HG03460 (cell line): ENCODE results near the gene TSHZ2.
"Not testable (repeated sequence)": the region's sequence is repeated elsewhere in the genome, so short reads cannot be mapped to it uniquely, and the experiment has no call there.

Source experiments
- ATAC-seq: cut with Tn5 transposase; IDR thresholded peaks from one replicate; pipeline ENCODE4 v1.9.1; 2021; ENCODE audit not compliant: unreplicated experiment

Gene TSHZ2

DNA sequence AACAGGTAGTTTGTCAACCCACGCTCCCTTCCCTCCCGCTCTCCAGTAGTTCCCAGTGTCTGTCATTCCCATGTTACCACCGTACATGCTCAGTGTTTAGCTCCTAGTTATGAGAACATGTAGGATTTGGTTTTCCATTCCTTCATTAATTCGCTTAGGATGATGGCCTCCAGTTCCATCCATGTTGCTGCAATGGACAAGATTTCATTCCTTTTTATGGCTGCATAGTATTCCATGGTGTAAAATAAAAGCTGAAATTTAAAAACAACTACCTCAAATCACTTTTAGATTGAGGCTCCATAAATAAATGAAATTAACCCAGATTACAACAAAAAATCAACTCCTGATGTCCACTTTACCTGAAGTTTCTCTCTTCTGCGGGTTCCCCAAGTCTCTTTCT lies 430.9 kb downstream of the TSHZ2 start:
- no peak for ATAC-seq

DNA sequence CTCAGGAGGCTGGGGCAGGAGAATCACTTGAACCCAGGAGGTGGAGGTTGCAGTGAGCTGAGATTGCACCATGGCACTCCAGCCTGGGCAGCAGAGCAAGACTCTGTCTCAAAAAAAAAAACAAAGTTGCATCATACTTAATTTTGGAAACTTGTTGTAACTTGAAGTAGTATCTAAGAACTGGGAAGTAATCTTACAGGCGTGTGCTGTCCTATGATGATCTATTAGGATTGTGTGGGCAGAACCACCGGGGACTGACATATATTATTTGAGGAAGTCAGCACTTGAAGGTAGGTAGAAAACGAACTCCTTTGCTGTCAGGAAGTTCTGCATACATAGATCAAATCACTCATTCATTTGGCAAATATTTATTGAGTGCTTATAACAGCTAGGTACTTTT lies 433.0 kb downstream of the TSHZ2 start:
- ATAC-seq = no peak

DNA sequence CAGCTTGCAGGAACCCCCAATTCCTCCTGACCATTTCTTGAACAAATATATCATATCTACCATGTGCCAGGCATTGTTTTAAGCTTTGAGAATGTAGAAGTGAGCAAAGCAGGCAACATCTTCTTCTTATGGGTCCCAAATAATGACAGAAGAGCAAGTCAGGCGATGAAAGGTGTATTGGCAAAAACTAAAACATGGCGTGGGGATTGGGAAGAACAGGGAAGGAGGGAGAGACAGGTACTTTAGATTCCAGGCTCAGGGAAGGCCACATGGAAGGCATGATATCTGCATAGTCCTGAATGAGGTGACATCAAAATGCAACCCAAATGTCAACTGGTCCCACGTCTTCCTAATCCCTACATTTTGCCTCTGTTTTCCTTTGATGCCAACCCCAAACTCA lies 434.4 kb downstream of the TSHZ2 start:
- no peak for ATAC-seq

DNA sequence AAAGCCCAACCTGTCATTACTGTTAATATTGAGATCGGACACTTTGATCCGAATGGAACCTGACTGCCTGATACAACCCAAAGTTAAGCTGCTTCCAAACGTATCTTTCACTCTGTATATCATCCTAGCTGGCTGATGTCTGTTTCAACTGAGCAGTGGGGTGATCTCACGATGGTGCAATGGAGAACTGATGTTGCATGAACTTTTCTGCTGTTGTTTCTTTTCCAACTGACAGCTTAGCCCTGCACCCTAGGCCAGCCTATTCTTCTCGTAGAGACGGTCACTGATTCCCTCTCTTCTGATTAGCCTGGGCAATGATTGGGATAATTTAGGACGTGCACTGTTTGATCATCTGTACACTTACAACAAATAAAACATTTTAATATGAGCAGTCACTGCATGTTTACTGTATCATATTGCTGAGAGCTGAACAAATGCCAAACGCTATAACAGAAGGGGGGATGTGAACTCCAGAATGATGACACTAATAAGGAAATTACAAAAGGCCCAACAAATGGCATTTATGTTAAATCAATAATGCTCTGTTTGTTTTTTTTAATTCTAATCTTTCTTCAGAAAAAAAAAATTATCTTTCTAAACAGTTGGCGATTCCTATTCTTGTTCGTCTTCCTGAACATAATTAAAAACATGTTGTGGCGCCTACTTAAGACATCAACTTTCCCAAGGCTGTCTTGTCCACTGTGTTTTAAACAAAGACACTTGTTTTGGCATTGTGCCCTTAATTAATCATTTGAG lies 436.7 kb downstream of the TSHZ2 start:
- ATAC-seq = no peak

DNA sequence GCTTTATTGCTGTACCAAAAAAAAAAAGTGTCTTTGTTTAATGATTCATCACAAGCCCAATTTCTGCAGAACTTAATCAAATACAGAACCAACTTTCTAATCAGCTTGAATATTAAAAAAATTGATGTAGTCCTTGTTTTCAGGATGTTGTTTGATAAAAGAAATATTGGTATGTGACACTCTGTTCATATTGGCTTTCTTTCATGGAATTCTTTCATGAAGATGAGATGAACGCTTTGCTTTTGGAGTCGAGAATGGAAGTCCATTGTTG lies 437.2 kb downstream of the TSHZ2 start:
- no peak for ATAC-seq

DNA sequence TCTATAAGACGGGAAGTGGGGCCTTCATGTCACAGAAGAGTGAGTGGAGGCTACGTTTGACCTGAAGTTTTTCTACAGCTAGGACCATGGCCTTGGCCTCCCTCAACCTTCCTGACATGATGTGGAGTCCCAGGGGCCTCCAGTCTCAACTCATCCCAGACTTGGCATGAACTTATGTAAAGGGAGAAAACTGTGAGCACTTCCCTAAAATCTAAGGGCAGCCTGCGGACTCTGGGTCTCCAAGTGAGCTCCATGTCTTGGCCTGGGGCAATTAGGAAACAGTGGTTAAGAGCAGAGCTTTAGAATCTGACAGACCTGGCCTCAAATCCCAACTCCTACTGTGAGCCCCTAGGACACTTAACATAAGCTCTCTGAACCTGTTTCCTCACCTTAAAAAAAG lies 439.0 kb downstream of the TSHZ2 start:
- ATAC-seq = no peak

DNA sequence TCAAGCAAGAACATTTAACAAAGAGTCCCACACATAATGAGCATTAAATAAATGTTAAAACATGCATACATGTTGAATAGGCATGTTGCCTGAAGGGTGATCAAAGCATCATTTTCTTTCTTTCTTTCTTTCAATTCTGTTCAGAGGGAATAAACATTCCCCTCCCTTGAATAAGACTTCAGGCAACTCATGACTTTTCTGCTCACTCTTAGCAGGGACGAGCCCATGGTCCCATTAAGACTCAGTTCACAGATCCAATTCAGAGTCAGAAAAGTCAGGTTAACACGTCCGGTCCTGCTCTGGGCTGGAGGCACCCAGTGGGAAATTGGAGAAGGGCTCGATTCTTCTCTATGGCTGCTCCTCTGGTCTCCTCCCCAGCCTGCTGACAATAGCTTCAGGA lies 439.7 kb downstream of the TSHZ2 start:
- ATAC-seq = no peak

DNA sequence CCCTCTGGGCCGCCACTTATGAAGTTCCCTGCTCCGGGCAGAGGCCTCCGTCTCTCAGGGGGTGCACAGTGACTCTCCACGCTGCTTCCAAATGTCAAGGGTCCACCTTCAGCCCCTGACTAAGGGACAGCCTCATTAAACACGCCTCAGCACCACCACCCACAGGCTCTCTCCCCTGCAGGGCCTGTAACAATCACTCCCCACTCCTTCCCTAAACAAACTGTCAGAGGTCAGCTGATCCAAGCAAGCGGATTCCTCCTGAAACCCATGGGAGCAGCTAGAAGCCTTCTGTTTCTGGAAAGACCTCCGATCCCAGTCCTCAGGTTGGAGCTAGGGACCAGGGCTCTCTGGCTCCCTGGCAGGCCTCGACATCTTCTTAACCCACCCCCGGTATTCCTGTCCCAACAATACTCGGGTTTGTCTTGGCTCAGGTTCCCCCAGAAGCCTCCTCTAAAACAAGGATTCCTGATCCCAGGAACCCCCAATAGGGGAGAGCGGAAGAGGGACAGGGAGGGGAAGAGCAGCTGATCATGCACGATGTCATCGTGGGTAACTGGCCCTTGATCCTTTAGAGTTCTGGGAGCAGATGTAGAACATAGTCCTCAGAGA lies 440.5 kb downstream of the TSHZ2 start:
- no peak for ATAC-seq

DNA sequence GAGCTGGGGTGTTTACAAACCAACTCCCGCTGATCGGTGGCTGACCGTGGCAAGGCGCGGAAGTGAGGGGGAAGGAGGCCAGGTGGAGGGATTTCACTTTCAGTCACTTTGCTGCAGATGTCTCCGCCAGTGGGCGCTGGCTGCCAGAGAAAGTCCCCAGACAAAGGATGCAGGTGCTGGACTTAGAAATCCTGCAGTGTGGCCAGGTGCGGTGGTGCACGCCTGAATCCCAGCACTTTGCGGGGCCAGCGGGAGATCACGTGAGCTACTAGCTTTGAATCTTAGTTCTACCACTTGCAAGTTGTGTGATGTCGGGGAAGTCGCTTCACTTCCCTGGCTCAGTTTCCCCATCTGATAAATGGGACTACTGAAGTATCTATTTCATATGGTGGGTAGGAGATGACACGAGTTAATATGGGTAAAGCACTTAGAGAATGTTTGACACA lies 441.1 kb downstream of the TSHZ2 start:
- ATAC-seq = peak; percentile 77

DNA sequence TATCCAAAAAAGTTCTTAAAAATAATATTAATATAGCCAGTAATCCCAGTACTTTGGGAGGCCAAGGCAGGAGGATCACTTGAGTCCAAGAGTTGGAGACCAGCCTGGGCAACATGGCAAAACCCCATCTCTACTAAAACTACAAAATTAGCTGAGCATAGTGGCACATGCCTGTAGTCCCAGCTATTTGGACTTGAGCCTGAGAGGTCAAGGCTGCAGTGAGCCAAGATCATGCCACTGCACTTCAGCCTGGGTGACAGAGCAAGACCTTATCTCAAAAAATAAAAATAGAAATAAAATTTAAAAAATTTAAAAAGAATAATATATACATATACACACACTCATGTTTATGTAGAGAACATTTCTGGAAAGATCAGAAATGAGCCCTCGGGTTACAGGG lies 441.7 kb downstream of the TSHZ2 start:
- not testable (repeated sequence) for ATAC-seq

DNA sequence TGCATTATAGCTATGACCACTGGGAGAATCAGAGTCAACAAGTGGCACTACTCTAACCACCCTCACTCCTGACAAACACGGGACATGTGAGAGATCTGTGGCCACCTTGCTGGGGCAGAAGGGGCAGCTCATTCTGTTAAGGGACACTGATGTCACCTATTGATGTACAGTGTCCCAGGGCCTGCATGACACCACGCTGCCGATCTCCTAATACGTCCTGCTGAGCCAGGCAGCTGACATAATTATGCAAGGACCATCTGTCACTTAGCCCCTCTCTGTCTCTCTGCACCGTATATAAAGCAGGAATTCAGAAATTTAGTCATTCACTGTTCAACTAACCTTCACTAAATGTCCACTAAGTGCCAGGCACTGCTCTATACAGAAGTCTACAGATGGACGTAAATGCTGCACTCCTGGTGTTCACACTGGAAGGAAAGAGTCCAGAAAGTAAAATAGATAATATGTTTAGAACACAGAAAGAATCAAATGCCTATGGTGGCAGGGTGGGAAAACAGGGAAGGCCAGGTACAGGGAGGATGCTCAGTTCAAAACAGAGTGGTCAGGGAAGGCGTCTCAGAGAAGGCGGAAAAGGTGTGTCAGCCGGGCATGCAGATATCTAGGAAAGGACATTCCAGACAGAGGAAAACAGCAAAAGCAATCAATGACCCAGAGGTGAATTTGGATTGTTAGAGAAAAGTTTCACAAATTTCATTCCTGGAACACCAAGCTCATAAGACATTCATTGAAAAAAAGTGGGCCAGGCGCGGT lies 447.7 kb downstream of the TSHZ2 start:
- no peak for ATAC-seq

DNA sequence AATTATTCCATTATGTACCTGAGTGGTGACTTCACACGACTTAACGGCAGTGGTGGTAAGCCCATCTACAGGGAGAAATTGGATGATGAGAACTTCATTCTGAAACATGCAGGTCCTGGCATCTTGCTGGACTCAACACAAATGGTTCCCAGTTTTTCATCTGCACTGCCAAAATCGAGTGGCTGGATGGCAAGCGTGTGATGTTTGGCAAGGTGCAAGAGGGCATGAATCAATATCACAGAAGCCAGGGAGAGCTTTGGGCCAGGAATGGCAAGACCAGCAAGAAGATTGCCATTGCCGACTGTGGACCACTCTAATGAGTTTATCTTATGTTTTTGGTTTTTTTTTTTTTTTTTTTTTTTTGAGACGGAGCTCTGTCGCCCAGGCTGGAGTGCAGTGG lies 449.2 kb downstream of the TSHZ2 start:
- ATAC-seq = no peak

DNA sequence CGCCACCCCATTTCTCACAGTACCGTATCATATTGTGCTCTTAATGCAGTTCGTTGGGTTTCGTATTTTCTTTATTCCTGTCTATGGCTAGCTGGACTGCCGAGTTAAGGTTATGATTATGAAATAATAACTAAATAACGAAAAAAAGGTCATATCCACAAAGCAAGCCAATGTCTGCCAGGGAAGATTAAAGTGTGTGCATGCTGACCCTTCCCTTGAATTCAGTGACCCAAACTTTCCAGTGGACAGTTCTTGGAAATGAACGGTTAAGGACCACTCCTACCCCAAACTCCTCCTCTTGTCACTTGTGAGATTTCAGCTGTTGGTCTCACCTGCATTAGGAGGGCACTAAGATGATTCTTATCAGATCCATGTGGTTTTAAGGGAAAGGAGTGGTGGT lies 449.9 kb downstream of the TSHZ2 start:
- ATAC-seq = no peak

DNA sequence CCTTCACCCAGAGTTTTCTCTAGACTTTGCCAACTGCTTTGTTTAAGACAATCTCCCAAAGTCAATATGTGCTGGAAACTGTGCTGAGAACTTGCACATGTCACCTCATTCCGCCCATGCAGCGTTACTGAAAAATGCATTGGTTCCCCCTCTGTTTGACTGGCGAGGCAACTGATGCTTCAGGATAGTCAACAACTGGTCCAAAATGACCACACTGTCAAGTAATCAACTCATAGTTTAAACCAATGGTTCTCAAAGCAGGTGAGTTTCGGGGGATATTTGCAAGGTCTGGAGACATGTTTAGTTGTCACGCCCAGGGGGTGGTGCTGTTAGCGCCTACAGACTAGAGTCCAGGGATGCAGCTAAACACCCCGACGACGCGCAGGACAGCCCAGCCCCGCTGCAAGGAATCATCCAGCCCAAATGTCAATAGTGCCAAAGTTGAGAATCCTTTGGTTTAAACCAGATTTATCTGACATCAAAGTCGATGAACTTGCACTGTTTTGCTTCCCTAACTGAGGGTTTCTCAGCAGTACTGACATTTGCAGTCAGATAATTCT lies 451.5 kb downstream of the TSHZ2 start:
- ATAC-seq = no peak

DNA sequence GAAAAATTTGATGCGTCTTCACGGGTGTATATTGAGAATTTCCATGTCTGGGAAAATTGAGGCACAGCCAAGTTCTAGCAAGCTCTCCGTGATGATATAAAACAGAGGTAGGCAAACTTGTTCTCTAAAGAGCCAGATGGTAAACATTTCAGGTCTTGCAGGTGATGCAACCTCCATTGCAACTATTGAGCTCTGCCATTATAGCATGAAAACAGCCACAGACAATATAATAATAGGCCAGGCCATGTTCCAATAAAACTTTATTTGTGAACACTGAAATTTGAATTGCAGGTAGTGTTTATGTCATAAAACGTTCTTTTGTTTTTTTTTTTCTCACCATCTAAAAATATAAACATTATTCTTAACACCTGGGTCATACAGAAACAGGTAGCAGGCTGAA lies 453.3 kb downstream of the TSHZ2 start:
- no peak for ATAC-seq

DNA sequence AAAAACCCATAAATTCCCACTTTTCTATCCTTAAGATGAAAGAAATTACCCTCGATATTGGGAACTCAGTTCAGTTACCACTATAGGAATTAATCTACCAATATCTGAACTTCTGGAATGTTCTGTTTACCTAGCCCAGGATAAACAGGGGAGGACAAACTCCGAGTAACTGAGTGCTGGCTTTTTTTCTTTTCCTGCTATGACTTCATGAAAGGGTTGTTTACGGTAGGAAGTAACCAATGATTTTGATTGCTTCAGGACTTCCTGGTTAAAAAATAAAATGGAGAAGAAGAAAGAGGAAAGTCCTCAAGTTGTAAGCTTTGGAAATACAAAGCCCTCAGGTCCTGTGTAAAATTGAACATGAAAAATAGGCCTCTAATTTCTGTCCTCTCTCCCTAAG lies 453.8 kb downstream of the TSHZ2 start:
- no peak for ATAC-seq

DNA sequence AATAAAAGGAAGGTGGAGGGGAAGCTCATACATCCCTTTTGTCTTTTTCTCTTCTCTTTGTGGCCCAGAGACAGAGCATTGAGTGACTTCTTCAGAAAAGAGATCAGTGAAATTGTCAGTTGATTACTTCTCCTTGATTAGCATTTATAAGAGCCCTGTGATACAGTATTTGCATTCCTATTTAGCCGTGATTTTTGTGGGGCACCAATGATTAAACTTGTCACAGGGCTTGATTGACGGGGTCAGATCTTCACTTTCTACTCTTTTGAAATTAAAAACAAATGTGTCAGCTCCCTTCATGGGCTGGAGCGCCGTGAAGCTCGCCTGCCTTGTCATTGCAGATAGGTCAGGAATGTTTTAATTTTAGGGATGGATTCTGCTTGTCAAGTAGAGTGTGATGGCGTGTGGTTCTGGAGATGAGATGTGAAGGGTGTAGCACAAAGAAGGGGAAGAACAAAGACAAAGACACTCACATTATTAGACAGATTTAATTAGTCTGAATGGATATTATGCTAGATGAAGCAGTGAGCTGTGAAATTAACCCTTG lies 454.7 kb downstream of the TSHZ2 start:
- no peak for ATAC-seq

DNA sequence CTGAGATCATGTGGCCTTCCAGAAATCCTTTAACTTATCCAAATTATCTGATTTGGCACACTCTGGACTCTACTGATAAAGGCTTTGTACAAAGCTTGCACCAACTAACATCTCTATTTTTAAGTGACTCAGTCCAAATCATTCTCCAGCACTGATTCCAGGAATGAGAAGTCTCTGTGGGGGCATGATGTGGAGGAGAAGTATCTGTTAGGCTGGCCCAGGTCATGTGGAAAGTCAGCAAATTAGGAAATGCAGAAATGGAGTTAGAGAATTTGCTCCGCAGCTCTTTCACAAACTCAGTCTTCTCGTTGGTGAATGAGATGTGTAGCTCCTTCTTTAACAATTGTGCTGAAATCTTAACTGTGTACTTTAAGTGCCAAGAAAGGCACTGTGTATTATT lies 455.8 kb downstream of the TSHZ2 start:
- no peak for ATAC-seq

DNA sequence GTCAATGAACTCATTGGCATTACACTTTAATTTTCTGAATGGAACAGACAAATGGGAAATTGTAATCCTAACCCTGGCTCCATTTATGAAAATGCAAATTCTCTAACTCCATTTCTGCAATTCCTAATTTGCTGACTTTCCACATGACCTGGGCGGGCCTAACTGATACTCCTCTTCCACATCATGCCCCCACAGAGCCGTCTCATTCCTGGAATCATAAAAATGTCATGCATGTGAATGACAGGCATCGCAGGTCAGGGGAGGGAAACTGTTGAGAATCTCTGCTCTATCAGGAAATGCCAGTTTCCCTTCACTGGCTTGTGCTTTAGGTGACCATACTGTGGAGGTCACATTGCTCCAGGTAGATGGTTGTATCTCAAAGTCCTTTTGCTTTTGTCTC lies 456.4 kb downstream of the TSHZ2 start:
- no peak for ATAC-seq

DNA sequence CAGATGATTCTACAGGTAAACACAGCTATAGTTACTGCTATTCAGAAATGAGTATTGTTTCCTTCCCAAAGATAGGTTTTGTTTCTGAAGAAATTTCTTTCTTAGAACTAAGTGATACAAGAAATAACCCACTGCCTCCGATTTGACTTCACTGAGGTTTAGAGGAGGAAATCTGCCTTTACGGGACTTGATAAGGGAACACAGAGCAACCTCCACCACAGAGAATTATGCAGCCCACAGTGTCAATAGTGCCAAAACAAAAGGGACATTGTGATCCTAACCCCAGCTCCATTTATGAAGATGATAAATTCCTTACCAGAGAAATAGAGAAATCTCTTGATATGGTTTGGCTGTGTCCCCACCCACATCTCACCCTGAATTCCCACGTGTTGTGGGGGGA lies 456.8 kb downstream of the TSHZ2 start:
- no peak for ATAC-seq

DNA sequence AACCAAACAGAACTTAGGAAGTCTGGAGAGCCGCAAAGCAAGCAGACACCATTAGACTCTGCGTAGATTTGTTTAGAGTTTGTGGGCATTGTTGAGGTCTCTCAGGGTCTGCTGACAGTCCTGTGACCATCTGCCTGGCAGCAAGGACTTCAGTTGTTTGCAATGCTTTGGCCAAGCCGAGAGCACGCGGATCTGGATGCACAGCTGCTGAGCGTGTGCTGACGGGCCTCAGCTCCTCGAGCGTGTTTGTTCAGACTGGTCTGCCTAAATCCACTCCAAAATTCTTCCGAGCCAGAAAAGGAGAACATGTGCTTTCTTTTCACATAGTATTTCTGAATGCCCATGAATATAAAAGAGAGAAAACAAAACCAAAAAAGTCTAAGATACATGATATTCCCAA lies 462.5 kb downstream of the TSHZ2 start:
- ATAC-seq = no peak

DNA sequence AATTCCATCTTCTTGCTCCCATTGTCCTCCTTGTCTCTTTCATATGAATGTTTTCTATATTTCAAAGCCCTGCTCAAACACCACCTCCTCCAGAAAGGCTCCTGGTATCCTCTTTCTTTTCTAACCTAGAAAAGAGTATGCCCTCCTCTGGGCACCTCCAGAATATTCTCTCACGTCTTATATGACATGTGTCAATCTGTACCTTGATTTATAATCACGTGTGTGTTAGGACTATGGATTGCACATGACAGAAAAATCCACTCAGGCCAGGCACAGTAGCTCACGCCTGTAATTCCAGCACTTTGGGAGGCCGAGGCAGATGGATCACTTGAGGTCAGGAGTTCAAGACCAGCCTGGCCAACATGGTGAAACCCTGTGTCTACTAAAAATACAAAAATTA lies 464.8 kb downstream of the TSHZ2 start:
- not testable (repeated sequence) for ATAC-seq
